TTC549 (cell line): Measurements from ENCODE around the gene ATRNL1.
"Not testable (repeated sequence)": the region's sequence is repeated elsewhere in the genome, so short reads cannot be mapped to it uniquely, and the experiment has no call there.

Source experiments
- FAIRE-seq: peaks from 2 replicates; lab custom pipeline; 2012; peaks lifted over from hg19 to GRCh38; lab: Jason Lieb, UNC

The ATRNL1 gene

DNA sequence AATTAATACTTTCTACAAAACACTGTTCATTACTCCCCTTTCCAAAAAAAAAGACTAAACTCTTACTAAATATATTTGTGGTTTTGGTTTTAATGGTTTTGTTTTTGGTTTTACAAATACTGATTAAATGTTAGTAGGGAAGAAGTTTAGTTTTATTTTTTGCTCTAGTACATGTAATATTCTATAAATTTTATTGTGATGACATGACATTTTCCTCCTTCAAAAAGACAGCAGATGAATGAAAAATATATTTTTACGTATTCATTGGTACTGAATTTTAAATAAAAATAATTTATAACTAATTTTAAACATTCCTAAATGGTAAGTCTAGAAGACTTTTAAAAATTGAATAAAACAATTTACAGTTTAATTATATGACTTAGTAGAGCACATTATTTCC, 667.0 kb downstream of the ATRNL1 start:
- FAIRE-seq: no peak

DNA sequence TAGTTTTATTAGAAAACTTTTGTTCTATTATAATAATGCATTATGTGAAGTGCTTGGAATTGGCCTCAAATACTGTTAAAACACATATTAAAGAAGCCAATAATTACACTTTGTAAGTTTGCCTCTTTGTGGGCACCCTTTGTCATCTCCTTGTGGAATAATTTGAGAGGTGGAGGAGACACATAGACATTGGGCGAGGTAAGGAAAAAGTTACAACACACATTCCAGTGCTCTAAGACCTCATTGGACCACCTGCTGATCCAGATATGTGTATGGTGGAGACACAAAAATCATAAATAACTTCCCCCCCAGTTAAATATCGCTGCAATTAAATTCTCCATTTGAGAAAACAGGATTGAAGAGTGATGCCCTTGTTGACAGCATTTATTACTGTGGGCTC, 668.0 kb downstream of the ATRNL1 start:
- no peak for FAIRE-seq

DNA sequence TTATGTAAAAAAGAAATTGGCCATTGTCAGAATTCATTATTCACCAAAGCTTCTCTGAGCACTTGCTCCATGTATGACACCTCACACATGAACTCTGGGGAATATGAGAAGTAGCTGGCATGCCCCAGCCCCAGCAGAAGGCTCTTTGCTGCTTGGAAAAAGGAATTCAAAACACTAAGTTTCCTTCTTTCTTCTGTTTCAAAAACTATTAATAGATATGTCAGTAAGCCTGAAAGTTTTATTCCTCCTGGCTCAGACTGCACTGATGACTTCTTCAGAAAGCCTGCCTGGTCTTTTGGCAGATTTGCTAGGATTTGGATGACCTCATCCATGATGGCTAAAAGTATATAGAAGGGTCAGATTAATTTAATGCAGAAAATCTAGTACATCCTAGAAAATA, 668.9 kb downstream of the ATRNL1 start:
- FAIRE-seq: no peak

DNA sequence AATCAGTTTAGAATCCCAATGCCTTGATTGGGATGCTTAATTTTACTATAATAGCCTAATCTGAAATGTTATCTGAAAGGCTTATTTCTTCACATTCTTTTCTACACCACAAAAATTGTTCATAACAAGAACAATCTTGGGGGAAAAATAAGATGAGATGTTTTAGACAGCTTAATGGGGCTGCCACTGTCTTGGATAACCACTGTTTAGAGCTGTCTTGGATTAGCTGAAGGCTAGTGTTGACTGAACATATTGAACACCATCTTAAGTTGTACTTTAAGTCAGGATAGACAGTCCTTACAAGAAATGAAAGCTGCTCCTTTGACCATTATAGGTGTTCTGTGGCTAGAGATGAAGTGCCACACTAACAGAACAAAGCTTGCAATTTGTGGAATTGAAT, 678.6 kb downstream of the ATRNL1 start:
- FAIRE-seq: no peak

DNA sequence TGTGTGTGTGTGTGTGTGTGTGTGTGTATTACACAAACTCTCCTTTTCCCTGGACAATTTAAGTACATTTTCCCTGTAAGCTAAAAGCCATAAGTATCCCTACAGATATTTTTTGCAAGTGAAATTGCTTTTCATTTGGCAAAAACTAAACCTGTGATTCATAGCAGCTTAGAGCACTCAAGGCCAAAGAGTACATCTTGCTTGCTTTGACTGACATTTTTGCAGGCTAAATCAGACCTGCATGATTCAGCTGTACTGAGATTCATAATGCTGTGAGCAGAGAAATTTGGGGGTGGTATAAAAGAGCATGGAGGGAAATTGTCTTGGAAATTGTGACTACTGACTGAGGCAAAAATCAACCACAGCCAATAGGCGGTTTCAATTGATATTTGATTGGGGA, 679.4 kb downstream of the ATRNL1 start:
- no peak for FAIRE-seq

DNA sequence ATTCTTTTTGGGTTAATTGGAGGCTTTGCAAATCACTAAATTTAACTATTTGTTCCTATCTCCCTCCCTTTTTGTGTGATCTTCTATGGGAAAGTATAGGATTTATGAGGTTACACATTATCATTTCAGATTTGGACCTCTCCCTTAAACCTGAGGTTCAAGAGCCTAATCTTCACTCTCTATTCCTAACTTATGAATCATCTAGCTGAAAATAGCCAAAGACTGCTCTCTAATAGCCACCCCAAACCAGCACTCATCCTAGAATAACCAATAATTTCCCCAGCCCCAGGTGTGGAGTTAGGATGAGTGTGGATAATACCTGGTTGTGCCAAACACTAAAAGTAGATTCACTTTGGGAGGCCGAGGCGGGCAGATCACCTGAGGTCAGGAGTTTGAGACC, 680.7 kb downstream of the ATRNL1 start:
- no peak for FAIRE-seq

DNA sequence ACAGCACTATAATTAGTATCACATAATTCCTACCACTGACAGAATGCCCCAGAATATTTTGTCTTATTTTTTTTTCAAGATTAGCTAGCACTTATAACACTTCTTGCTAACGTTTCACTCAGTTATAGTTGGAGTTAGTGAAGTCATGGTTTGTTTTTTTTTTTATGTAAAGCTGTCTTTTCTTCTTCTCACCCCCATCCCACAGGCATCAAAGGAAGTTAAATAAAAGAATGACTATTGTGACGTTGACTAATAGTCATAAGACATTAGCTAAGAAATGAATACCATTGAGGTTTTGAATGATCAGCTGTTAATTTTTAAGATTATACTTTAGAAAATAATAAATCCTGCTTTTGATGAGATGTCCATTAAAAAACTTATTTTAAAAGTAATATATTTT, 681.6 kb downstream of the ATRNL1 start:
- no peak for FAIRE-seq

DNA sequence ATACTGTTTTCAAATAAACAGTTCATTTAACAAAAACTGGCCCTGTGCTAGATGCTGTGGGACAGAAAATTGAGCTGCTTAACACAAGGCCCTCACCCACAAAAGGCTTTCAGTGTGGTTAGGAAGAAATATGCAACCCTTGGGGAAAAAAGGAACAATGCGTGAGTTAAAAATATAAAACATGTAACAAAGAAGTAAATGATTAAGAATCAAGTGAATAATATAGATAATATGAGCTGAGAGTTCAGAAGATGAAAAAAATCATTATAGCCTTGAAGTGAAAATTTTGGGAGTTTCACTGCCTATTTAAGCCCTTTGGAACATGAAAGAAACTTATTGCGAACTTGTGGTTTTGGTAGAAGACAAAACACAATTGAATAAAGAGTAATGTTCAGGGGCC, 684.5 kb downstream of the ATRNL1 start:
- FAIRE-seq: no peak

DNA sequence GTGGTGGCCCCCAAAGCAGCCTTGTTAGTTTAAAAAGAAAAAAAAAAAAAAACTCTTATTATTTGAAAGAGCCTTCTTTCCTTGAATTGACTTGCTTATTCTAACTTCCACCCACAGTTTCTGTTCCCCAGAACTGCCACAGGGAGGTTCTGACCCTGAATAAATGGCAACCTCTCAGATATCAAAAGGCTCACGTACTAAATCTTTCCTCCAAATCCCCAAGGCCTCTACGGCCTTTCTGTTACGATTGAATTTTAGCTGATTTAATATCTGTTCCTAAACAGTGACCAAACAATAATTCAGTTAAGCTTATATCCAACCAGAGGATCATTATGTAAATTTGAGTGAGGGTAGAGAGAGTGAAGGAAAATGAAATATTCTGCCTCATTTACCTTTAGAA, 697.1 kb downstream of the ATRNL1 start:
- FAIRE-seq: no peak

DNA sequence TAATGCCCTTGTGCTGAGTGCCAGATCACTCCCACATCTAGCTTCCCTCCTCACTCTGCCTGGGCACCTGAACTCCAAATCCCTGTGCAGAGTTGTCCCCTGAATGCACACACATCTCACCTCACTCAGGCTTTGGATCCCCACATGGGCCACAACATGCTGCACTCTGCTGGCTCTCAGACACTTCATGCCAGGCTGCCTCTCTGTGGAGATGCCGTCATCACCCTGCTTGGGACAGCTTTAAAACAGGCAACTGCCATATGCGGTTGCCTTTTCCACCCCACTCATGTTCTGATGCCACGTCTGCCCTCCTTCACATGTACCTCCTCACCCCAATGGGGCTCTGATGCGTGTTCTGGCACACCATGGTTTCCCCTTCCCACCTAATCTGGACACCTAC, 702.8 kb downstream of the ATRNL1 start:
- no peak for FAIRE-seq

DNA sequence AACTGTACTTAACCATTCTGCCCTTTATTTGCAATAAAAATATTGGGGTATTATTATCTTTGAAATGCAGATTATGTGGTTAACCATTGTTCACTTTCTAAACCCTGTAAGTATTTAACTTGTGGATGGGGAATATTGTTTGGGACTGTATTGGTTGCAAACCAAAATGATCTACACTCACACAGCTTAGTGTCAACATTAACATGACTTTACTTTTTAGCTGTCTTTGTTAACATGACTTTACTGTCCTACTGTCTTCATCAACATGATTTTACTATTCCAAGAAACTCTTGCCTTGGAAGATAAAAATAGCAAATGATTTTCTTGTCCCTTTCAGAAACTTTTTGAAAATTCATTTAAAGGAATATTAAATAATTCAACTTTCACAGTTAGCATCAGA, 708.3 kb downstream of the ATRNL1 start:
- FAIRE-seq: no peak

DNA sequence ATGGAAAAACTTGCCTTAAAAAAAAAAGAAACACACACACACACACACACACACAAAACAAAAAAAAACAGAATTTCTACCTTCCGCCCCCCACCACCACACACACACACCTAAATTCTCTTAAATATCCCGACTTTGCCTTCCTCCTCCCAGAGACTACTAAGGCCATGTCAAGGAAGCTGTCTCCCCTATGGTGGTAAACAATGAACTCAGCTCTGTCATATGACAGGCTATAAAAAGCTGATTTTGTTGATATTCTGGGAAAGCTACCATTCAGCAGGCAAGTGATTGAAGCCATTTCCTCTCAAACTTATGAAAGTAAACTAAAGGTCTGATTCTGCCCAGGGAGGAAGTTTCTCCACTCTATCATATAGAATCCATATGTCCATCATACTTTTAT, 708.8 kb downstream of the ATRNL1 start:
- FAIRE-seq: no peak

DNA sequence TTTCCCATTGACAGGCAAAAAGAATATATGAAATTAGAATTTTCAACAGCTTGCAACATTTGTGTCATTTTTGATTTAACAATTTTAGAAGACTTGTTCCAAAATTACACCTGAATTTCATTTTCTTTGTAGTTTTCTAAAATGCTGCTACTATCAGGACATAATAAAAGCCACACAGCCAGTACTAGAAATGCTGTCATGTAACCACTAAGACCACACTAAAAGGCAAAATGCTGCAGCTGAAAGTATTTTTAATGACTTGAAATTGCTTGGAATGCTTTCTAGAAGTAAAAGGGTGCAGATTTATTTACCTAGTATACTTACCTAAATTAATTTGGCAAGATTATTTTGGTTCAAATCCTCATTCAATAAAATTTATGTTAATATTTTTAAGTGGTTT, 709.7 kb downstream of the ATRNL1 start:
- no peak for FAIRE-seq

DNA sequence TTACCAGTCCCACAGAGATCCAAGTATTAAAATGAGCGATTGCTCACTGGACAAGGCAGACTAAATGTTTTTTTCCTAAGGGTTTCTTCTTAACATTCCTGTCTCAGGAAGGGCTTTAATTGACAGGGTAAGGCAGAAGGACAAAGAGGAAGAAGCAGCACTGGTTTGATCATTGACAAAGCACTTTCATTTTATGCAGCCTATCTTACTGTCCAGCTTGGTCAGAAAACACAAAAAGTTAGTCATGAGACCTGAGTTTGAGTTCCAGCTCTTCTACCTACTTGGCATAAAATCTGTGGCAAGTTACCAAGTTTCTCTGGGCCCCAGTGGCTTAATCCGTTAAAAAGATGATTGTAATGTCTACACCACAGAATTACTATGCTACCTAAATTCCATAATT, 721.4 kb downstream of the ATRNL1 start:
- FAIRE-seq: no peak

DNA sequence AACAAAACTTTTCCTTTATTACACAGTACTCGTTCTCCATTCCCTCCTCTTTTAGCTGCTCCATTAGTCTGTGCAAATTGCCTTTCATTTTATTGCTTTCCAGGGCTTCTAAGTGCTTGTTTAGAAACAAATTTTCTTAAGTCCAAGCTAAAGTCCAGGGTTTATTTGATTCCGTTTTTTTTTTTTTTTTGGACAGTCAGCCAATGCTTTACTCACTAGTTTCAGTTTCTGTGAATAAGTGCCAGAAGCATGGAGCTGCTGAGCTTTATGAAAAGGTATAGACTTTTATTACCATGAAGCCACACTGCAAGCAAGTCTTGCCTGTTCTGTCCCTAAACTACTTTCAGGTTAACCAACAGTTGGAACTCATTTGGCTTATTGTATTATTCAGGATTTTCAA, 724.8 kb downstream of the ATRNL1 start:
- no peak for FAIRE-seq

DNA sequence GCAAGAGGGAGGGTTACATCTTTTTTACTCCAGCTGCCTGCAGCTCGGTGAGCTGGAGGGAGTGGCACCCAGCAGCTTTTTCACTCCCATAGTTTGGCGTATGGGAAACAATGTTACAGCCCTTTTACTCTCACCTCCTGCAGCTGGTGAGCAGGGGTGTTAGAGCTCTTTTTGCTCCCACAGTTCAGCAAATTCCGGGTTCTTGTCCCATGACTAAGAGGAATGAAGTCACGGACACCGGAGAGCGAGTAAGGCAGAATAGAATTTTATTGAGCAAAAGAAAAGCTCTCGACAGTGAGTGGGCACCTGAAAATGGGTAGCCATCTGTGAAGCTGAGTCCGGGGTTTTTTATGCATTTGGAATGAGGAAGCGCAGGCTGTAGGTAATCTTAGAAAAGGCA, 733.2 kb downstream of the ATRNL1 start:
- FAIRE-seq: no peak

DNA sequence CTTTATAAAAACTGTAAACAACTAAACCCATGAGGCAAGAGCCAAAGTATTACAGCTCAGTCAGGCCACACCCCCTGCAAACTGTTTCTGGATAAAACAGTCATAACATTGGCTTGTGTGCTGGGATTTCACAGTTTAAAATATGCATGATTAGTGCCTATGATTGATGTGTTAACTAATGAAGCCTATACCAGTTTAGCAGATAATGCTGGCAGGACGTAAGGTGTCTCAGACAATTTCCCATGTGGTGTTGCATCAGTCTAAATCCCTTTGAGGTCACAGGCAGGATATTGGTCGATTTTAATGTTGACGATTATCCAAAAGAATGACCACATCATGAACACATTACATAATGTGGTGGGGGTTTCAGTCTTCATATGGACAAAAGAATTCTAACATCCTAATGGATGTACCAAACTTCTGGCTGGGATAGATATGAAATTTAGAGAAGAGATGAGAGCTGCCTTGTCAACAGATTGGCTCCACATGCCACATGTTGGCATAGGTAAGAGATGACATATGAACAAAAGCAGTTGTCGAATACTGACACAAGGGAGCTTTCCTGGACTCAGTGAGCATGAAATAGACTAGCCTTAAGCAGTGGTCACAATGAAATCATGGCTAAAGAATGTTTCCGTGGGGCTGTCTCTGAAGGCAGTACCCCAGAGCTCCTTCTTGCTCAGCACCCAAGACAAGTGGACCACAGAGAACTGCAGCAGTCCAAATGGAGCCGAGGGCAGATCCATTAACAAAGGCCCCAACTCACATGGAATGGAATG, 734.3 kb downstream of the ATRNL1 start:
- FAIRE-seq: no peak

DNA sequence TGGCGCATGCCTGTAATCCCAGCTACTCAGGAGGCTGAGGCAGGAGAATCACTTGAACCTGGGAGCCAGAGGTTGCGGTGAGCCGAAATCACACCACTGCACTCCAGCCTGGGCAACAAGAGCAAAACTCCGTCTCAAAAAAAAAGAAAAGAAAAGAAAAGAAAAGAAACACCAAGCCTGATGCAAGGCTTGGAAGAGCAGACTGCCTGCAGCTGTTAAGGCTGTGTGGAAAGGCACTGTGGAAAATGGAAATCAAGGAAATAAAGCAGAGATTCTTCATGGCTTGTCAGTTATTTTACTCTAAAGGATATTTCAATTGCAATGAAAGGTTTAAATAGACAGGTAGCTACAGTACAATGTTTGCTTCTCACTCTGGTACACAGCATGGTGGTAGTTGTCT, 735.0 kb downstream of the ATRNL1 start:
- not testable (repeated sequence) for FAIRE-seq

DNA sequence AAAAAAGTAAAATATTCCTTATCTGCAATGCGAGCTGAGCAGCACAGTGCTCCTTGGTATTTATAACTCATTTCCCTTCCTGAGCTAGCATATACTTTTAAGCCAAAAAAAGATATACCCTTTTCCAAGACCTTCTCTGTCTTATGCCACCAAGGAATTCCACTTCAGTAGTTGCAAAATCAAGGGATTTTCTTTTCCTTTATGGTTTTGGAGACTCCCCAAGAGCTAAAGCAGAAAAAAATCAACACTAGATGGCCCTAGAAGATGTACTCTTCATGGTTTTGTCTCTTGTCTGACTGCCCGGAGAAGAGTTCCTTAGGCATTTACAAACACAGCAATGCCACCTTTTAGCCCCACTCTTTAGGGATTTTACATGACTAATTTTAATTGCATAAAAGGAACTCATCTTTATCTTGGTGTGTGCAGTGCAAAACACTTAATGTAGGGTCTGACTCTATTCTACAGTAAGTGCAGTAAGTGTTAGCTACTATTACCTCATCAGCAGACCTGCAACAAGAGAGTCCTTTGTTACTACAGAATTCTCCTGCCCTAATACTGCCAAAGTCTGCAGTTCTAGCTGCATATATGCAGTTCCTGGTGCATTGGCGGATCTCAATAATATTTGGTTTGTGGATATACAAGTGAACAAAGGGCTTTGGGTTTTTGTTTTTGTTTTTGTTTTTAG, 736.5 kb downstream of the ATRNL1 start:
- no peak for FAIRE-seq

DNA sequence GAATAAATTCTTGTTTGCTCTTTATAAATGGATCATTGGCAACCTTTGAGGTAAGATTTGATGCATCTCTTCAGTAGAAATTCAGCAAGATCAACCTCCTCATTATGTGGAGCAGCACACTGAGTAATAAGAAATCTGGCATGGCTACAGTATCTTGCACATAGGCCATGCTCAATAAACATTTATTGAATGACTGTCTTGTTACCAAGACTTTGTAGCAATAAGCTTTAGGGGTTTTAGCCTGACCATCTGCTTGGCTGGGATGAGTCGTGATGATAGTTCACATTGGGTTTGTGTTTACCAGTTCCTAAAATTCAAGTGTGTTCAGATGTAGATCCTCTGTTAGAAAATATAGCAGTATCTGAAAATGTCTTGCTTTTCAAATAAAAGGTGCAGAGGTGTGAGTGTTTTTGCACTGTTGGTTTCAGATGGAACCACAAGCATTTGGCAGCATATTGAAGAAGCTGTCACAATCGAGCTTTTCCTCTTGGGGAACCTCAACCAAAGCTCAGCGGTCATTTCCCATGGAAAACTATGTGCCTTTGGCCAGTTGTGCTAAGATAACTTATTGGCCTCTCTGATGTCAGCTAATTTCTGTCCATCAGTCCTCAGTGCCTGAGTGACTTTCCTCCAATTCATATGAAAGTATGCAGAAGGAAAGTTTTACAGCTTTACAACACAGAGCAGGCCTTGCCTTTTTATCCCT, 737.3 kb downstream of the ATRNL1 start:
- no peak for FAIRE-seq

DNA sequence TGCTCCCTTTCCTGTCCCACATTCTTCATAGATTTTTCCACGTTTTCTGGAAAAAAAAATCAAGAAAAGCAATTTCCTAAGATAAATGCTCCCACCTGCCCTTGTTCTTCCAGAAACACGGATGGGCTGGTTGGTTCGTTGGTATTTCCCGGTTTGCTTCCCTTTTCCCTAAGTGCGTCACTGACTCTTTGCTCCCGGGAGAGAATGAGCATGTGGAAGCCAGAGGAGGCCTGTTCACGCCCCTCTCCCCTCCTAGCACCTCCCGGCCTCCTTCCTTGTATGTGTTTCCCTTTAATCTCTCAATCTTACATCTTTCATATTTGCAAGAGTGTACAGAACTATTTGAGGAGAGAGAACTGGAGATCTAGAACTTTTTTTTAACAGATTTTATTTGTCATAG, 737.9 kb downstream of the ATRNL1 start:
- no peak for FAIRE-seq

DNA sequence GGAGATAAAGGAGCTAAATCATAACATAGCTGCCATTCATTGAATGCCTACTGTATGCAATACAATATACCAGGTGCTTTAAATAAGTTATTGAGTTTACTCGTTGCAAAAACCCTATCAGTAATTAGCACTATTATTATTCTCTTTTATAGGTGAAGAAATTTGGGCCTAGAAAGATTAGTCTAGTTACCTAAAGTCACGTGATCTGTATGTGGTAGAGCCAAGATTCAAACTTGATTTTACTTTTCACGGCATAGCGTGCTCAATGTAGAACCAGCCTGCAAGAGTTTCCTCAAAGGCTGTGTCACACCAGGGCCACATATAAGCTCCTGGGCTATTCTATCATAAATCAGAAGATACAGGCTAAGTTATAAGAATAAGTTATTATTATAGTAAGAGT, 740.0 kb downstream of the ATRNL1 start:
- FAIRE-seq: no peak

DNA sequence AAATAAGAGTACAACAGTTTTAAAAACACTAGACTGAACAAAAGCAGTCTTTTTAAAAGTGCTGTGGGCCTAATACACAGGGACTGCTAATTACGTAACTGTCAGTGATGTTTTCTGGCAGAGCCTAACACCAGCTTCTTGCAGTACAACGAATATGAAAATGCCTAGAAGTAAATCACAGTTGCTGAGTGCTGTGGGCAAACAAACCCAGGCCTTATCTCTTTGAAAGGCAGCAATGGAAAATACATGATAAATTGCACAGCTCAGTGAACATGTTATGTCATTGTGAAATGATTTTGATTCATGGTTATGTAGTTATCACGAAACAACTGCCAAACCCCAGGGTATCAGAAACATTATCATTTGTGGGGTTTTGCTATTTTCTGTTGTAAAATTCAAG, 751.4 kb downstream of the ATRNL1 start:
- FAIRE-seq: no peak

DNA sequence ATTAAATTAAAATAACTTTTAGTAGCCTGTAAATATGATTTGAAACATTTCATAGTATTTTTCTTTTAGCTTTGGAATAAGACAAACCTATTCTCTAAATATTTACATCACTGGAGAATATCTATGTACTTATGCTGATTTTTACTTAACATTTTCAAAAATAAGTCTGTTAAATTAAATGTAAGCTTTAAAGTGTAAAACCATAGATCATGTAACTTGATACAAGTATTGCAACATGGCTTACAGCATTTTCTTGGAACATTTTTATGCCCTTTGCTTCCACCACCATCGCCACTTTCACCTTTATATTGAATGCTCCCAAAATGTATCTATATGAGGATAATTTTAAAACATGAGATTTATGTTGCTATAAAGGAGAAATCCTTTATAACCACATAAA, 752.8 kb downstream of the ATRNL1 start:
- no peak for FAIRE-seq
